Activated CD4-positive, alpha-beta memory T cell treated with anti-CD3 and anti-CD28 coated beads for 36 hours (primary cell): ENCODE measurements around the gene CPNE7. TPM values are rescaled to one million over a fixed set of nuclear protein-coding genes. Genes with fewer than 3 reads are reported as not detected.

Source experiments
- CTCF ChIA-PET: fragments of 350-600 bp; sonication (Branson Sonifier 250); formaldehyde crosslinking; loops from one replicate; lab custom pipeline; 2021; ENCODE audit warnings: antibody characterized with exemption, inconsistent platforms; lab: Charles Lee
- POLR2A ChIA-PET: fragments of 350-600 bp; sonication (Branson Sonifier 250); formaldehyde crosslinking; loops from one replicate; lab custom pipeline; 2021; ENCODE audit warnings: antibody characterized with exemption; lab: Charles Lee
- DNase-seq: peaks from one replicate; pipeline ENCODE4 v3.0.0-alpha.2; 2020
- H3K27ac Mint-ChIP-seq: one replicate; pipeline ENCODE4 v1.8.0; 2021; ENCODE audit warnings: mixed read lengths
- H3K27me3 Mint-ChIP-seq: one replicate; pipeline ENCODE4 v1.8.0; 2021; ENCODE audit warnings: mixed read lengths
- H3K36me3 Mint-ChIP-seq: one replicate; pipeline ENCODE4 v1.8.0; 2021; ENCODE audit warnings: mixed read lengths
- H3K4me1 Mint-ChIP-seq: one replicate; pipeline ENCODE4 v1.8.0; 2021; ENCODE audit warnings: low read depth, mixed read lengths
- H3K4me3 Mint-ChIP-seq: one replicate; pipeline ENCODE4 v1.8.0; 2021; ENCODE audit warnings: mild to moderate bottlenecking, mixed read lengths
- H3K9me3 Mint-ChIP-seq: one replicate; pipeline ENCODE4 v1.8.0; 2021; ENCODE audit warnings: mixed read lengths
- intact Hi-C: fragments of 100-400 bp; cut with micrococcal nuclease; formaldehyde crosslinking; loops from one replicate; pipeline ENCODE4 v1.15.1; 2023
- total RNA-seq, 2 experiments: library from RNA; stranded (reverse); gene quantifications; one replicate each; pipeline ENCODE4 v1.2.3, GENCODE V29; 2021

The CPNE7 gene
- total RNA-seq, 2 experiments from 2014 or later = 6.2 to 7.1 TPM

DNA sequence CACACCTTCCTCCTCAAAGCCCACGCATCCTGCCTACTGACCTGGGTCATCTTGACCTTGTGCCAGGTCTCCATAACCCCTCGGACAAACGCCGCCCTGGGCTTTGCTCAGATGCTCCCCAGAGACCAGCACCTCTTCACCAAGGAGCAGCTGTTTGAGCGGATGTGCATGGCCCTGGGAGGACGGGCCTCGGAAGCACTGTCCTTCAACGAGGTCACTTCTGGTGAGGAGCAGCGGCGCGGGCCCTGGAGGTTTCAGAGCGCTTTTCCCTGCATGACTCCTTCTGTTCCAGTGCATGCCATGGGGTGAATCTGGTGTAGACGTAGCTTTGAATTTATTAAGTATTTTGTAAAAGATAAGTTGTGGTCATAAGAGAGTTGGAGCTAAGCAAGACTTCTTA, 22.6 kb upstream of the CPNE7 start:
- no peaks in the 10 kb centered on the region for H3K9me3 Mint-ChIP-seq

DNA sequence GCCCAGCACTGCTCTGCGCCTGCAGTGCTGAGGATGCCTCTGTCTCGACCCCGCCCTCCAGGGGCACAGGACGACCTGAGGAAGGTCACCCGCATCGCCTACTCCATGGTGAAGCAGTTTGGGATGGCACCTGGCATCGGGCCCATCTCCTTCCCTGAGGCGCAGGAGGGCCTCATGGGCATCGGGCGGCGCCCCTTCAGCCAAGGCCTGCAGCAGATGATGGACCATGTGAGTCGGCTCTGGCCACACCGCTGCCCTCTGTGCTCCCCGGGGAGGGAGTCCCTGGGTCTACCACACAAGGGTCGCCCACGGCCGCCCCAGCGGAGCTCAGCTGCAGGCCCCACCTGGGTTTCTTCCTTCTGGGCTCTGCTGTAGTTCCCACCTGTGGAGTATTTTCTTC, 21.8 kb upstream of the CPNE7 start:
- no peak for DNase-seq
- Mint-ChIP-seq H3K4me3 (no peak overlapping the region), H3K27ac (no peak overlapping the region), H3K36me3 (peaks cover 11% of the 10 kb centered on the region), H3K27me3 (no peaks in the 10 kb centered on the region), H3K4me1 (peaks cover 17% of the 10 kb centered on the region), H3K9me3 (no peaks in the 10 kb centered on the region)
- intact Hi-C loops = no loop called here
- POLR2A ChIA-PET = no interaction called here
- CTCF ChIA-PET = no interaction called here

More for the DNA sequence above, 22.6 kb upstream of the CPNE7 start:
- ChIA-PET CTCF (no interaction called here), POLR2A (no interaction called here)
- no peak overlapping the region for H3K4me3 Mint-ChIP-seq
- H3K27ac Mint-ChIP-seq = no peak overlapping the region
- H3K4me1 Mint-ChIP-seq = peaks cover 23% of the 10 kb centered on the region
- DNase-seq = no peak
- peaks cover 15% of the 10 kb centered on the region for H3K36me3 Mint-ChIP-seq
- no peaks in the 10 kb centered on the region for H3K27me3 Mint-ChIP-seq
- intact Hi-C loops = no loop called here

GRCh38 chr16:89554343-89554742, 21.2 kb upstream of the CPNE7 start:
- H3K27ac Mint-ChIP-seq = no peak overlapping the region
- H3K9me3 Mint-ChIP-seq = no peaks in the 10 kb centered on the region
- H3K36me3 Mint-ChIP-seq = peaks cover 11% of the 10 kb centered on the region
- H3K27me3 Mint-ChIP-seq = no peaks in the 10 kb centered on the region
- POLR2A ChIA-PET = no interaction called here
- no peak overlapping the region for H3K4me3 Mint-ChIP-seq
- CTCF ChIA-PET = no interaction called here
- DNase-seq = no peak
- intact Hi-C loops = no loop called here
- peaks cover 11% of the 10 kb centered on the region for H3K4me1 Mint-ChIP-seq

DNA sequence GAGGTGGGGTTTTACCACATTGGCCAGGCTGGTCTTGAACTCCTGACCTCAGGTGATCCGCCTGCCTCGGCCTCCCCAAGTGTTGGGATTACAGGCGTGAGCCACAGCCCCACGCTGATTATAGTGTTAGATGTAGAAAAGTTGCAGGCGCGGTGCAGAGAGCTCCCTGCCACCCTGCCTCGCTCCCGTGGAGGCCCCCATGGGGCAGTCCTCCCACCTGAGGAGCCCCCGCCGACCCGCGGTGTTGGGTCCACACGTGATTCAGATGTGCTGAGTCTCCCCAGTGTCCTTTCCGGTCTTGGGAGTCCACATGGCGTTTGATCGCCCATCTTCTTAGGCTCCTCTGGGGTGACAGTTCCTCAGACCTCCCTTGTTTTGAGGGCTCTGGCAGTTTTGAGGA, 20.3 kb upstream of the CPNE7 start:
- intact Hi-C loops = loop anchor here (5.0 kb wide), 2 partner anchors 68 to 223 kb away; no protein-coding TSS in a partner anchor
- Mint-ChIP-seq H3K4me1 (peaks cover 10% of the 10 kb centered on the region), H3K36me3 (peaks cover 11% of the 10 kb centered on the region), H3K27ac (no peak overlapping the region), H3K9me3 (no peaks in the 10 kb centered on the region), H3K27me3 (no peaks in the 10 kb centered on the region), H3K4me3 (no peak overlapping the region)
- ChIA-PET CTCF (no interaction called here), POLR2A (no interaction called here)
- DNase-seq = no peak

GRCh38 chr16:89555780-89556179, 19.8 kb upstream of the CPNE7 start:
- H3K9me3 Mint-ChIP-seq = no peaks in the 10 kb centered on the region
- peaks cover 10% of the 10 kb centered on the region for H3K4me1 Mint-ChIP-seq
- intact Hi-C loops = loop anchor here (5.0 kb wide), 2 partner anchors 68 to 223 kb away; no protein-coding TSS in a partner anchor
- H3K27me3 Mint-ChIP-seq = no peaks in the 10 kb centered on the region
- no peak for DNase-seq
- H3K4me3 Mint-ChIP-seq = no peak overlapping the region
- ChIA-PET POLR2A (no interaction called here), CTCF (no interaction called here)
- H3K27ac Mint-ChIP-seq = no peak overlapping the region
- H3K36me3 Mint-ChIP-seq = peaks cover 14% of the 10 kb centered on the region

DNA sequence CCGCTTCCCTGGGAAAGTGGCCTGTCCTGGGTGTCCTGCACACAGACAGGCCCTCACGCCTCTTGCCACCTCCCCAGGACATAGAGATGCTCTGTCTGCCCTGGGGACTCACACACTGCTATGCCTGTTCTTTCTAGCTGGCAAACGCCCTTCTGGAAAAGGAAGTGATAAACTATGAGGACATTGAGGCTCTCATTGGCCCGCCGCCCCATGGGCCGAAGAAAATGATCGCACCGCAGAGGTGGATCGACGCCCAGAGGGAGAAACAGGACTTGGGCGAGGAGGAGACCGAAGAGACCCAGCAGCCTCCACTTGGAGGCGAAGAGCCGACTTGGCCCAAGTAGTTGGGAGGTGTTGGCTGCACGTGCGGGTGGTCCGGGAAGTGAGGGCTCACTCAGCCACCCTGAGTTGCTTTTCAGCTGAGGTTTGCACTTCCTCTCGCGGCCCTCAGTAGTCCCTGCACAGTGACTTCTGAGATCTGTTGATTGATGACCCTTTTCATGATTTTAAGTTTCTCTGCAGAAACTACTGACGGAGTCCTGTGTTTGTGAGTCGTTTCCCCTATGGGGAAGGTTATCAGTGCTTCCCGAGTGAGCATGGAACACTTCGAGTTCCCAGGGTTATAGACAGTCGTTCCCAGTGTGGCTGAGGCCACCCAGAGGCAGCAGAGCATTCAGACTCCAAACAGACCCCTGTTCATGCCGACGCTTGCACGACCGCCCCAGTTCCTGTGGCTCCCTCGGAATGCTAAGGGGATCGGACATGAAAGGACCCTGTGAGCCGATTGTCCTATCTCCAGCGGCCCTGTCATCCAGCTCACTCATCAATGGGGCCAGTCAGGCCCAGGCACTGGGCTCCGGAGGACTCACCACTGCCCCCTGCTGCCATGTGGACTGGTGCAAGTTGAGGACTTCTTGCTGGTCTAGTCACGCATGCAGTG, 18.5 kb upstream of the CPNE7 start:
- intact Hi-C loops = loop anchor here (5.0 kb wide), 2 partner anchors 70 to 225 kb away; no protein-coding TSS in a partner anchor
- Mint-ChIP-seq H3K27ac (no peak overlapping the region), H3K4me1 (peaks cover 15% of the 10 kb centered on the region), H3K36me3 (peaks cover 24% of the 10 kb centered on the region), H3K9me3 (no peaks in the 10 kb centered on the region), H3K4me3 (peak overlapping the region; percentile 37), H3K27me3 (no peaks in the 10 kb centered on the region)
- CTCF ChIA-PET = interaction anchor here (0.6 to 2.2 kb wide), 17 partner anchors 8 to 317 kb away, joined by 3 to 19 read pairs (median 4); partner anchors contain the start of gene SPG7
- peak; percentile 91 for DNase-seq
- POLR2A ChIA-PET = interaction anchor here (0.8 kb wide), 1 partner anchor 49 kb away, joined by 3 read pairs; the partner anchor contains the start of gene SPG7

- no peak for DNase-seq
- POLR2A ChIA-PET = interaction anchor here (0.8 to 1.4 kb wide), 2 partner anchors 50 to 100 kb away, joined by 3 read pairs; partner anchors contain the start of genes CHMP1A, SPATA33 and SPG7
- Mint-ChIP-seq H3K9me3 (no peaks in the 10 kb centered on the region), H3K4me1 (peaks cover 24% of the 10 kb centered on the region), H3K27me3 (no peaks in the 10 kb centered on the region), H3K4me3 (peak overlapping the region; percentile 37), H3K36me3 (peaks cover 27% of the 10 kb centered on the region), H3K27ac (no peak overlapping the region)
- CTCF ChIA-PET = interaction anchor here (0.6 to 2.2 kb wide), 11 partner anchors 8 to 242 kb away, joined by 3 to 19 read pairs (median 5); partner anchors contain the start of gene SPG7
- intact Hi-C loops = loop anchor here (5.0 kb wide), 2 partner anchors 71 to 226 kb away; no protein-coding TSS in a partner anchor
These were observed 17.7 kb upstream of the CPNE7 start for GRCh38 chr16:89557690-89558490.

- ChIA-PET POLR2A (interaction anchor here (1.2 kb wide), 1 partner anchor 11 kb away, joined by 5 read pairs; no protein-coding TSS in a partner anchor), CTCF (interaction anchor here (1.0 to 1.5 kb wide), 2 partner anchors 247 to 823 kb away, joined by 3 read pairs; no protein-coding TSS in a partner anchor)
- intact Hi-C loops = loop anchor here (1.0 to 5.0 kb wide), 5 partner anchors 53 to 320 kb away; partner anchors contain the start of genes CDK10, CHMP1A, SPATA33 and SPG7
- H3K4me1 Mint-ChIP-seq = peaks cover 49% of the 10 kb centered on the region
- peak within 1 kb of the TSS; percentile 91 for H3K27ac Mint-ChIP-seq
- no peaks in the 10 kb centered on the region for H3K9me3 Mint-ChIP-seq
- H3K36me3 Mint-ChIP-seq = peaks cover 46% of the 10 kb centered on the region
- DNase-seq = peak; percentile 96
- H3K27me3 Mint-ChIP-seq = no peaks in the 10 kb centered on the region
- peak within 1 kb of the TSS; percentile 93 for H3K4me3 Mint-ChIP-seq
These were observed 15.0 kb upstream of the CPNE7 start, which contains the start of gene RPL13 for GRCh38 chr16:89560378-89561141. Gene RPL13 (plus strand): TSS chr16:89560682. CDS start chr16:89560960, 278 bp downstream.

DNA sequence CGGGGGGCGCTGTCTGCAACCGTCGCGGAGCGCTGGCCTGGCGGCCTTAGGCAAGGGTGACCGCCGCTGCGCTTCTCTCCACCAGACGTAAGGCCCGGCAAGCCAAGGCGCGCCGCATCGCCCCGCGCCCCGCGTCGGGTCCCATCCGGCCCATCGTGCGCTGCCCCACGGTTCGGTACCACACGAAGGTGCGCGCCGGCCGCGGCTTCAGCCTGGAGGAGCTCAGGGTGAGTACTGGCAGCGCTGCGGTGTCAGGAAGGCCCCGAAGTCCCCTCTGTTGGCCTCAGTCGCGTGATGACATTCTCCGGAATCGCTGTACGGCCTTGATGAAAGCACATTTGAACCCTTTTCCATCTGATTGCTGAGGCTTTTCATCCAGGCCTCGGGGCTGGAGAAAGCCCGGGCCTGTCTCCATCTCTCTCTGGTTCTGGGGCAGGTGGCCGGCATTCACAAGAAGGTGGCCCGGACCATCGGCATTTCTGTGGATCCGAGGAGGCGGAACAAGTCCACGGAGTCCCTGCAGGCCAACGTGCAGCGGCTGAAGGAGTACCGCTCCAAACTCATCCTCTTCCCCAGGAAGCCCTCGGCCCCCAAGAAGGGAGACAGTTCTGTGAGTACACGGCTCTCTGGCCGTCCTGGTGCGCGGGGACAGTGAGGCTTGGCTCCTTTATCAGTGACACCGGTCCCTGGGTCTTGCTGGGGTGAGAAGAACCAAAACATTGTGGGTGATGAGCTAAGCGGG, 14.2 kb upstream of the CPNE7 start:
- peak overlapping the region; percentile 89 for H3K27ac Mint-ChIP-seq
- intact Hi-C loops = loop anchor here (2.0 to 5.0 kb wide), 4 partner anchors 54 to 321 kb away; partner anchors contain the start of genes CHMP1A, SPATA33 and SPG7
- ChIA-PET POLR2A (interaction anchor here (1.2 kb wide), 1 partner anchor 12 kb away, joined by 5 read pairs; no protein-coding TSS in a partner anchor), CTCF (interaction anchor here (1.0 kb wide), 1 partner anchor 824 kb away, joined by 3 read pairs; no protein-coding TSS in a partner anchor)
- H3K9me3 Mint-ChIP-seq = no peaks in the 10 kb centered on the region
- peak overlapping the region; percentile 93 for H3K4me3 Mint-ChIP-seq
- DNase-seq = peak; percentile 25
- H3K36me3 Mint-ChIP-seq = peaks cover 42% of the 10 kb centered on the region
- H3K4me1 Mint-ChIP-seq = peaks cover 54% of the 10 kb centered on the region
- H3K27me3 Mint-ChIP-seq = no peaks in the 10 kb centered on the region

DNA sequence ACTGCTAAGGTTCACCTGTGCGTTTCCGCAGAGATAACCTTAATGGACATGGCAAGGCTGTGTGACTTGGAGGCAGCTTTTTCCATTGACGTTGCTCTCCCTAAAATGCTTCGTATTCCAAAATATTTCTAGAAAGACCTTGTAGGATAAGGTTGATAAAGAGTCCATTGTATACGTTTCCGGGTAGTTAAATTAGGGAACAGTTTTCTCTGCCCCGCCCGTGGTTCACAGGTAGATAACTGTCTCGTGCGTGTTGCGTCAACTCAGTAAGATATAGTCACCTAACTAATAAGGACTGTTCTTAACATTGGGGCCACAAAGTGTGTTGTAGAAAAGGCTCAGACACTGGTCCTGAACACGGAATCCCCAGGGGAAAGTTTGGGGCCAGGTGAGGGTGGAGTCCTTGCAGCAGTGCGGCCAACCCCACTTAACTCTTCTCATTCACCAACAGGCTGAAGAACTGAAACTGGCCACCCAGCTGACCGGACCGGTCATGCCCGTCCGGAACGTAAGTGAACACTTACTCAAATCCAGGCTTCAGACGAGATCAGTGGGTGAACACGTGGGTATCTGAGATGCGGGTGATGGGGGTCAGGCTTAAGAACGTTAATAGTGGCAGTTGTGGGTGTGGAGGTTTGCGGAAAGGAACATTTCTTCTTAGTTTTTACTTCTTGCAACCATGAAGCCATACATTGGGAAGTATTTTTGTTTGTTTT, 13.5 kb upstream of the CPNE7 start:
- ChIA-PET POLR2A (interaction anchor here (1.2 kb wide), 1 partner anchor 12 kb away, joined by 5 read pairs; no protein-coding TSS in a partner anchor), CTCF (no interaction called here)
- H3K27ac Mint-ChIP-seq = peak overlapping the region; percentile 89
- H3K9me3 Mint-ChIP-seq = no peaks in the 10 kb centered on the region
- peaks cover 42% of the 10 kb centered on the region for H3K36me3 Mint-ChIP-seq
- DNase-seq = no peak
- H3K4me1 Mint-ChIP-seq = peaks cover 54% of the 10 kb centered on the region
- intact Hi-C loops = loop anchor here (2.0 to 5.0 kb wide), 4 partner anchors 55 to 321 kb away; partner anchors contain the start of genes CHMP1A, SPATA33 and SPG7
- no peaks in the 10 kb centered on the region for H3K27me3 Mint-ChIP-seq
- H3K4me3 Mint-ChIP-seq = peak overlapping the region; percentile 93
